SK-N-SH (cell line): ENCODE measurements around the gene NSMCE1.

Source experiments
- ELF1 ChIP-seq: IDR thresholded peaks from 2 replicates; pipeline ENCODE4 v1.4.0; 2012
- EP300 ChIP-seq, 2 experiments: IDR thresholded peaks; 2 replicates each; pipeline versions ENCODE4 v1.4.0 to v1.6.1; 2012; ENCODE audit warnings: borderline replicate concordance in 1 of 2, low read depth in 1 of 2, low read length in 1 of 2
- EZH2phosphoT487 ChIP-seq: fragments of 200-600 bp; sonication (generic); IDR thresholded peaks from 2 replicates; pipeline ENCODE4 v1.6.1; 2017; ENCODE audit warnings: low read depth, mixed run types, mild to moderate bottlenecking, antibody characterized with exemption, moderate library complexity, borderline replicate concordance
- NRF1 ChIP-seq: IDR thresholded peaks from 2 replicates; pipeline ENCODE4 v1.6.1; 2012; ENCODE audit warnings: low read depth, mild to moderate bottlenecking, low read length
- RCOR1 ChIP-seq: fragments of 150-350 bp; IDR thresholded peaks from 2 replicates; pipeline ENCODE4 v1.6.1; 2017; ENCODE audit warnings: antibody characterized with exemption, low read length
- RFX5 ChIP-seq: IDR thresholded peaks from 2 replicates; pipeline ENCODE4 v1.6.1; 2012; ENCODE audit warnings: mild to moderate bottlenecking, improper control_type of control experiment, low read length
- SIN3A ChIP-seq: IDR thresholded peaks from 2 replicates; pipeline ENCODE4 v1.6.1; 2012; ENCODE audit warnings: low read depth, mild to moderate bottlenecking, low read length, moderate library complexity, borderline replicate concordance
- SMC3 ChIP-seq: IDR thresholded peaks from 2 replicates; pipeline ENCODE4 v1.6.1; 2012; ENCODE audit warnings: low read depth, low read length, improper control_type of control experiment
- TAF1 ChIP-seq: IDR thresholded peaks from 2 replicates; pipeline ENCODE4 v1.6.1; 2012; ENCODE audit warnings: low read depth, mild to moderate bottlenecking, low read length, moderate library complexity, borderline replicate concordance
- TF ChIP-seq, protein P1 (sequence below): fragments of 200-600 bp; sonication (generic); IDR thresholded peaks from 2 replicates; pipeline ENCODE4 v1.6.1; 2017; ENCODE audit warnings: antibody characterized with exemption, mild to moderate bottlenecking, moderate library complexity
- TF ChIP-seq, protein P2 (sequence below): IDR thresholded peaks from 2 replicates; pipeline ENCODE4 v1.4.0; 2012; ENCODE audit warnings: low read depth, borderline replicate concordance
- TF ChIP-seq, protein P3 (sequence below): IDR thresholded peaks from 2 replicates; pipeline ENCODE4 v1.6.1; 2012; ENCODE audit warnings: mild to moderate bottlenecking, low read depth, low read length, moderate library complexity
- TF ChIP-seq, protein P4 (sequence below): fragments of 150-350 bp; IDR thresholded peaks from 2 replicates; pipeline ENCODE4 v1.6.1; 2017; ENCODE audit warnings: antibody characterized with exemption, low read length, low read depth, borderline replicate concordance
- TF ChIP-seq, protein P5 (sequence below): IDR thresholded peaks from 2 replicates; pipeline ENCODE4; 2012

DNA sequence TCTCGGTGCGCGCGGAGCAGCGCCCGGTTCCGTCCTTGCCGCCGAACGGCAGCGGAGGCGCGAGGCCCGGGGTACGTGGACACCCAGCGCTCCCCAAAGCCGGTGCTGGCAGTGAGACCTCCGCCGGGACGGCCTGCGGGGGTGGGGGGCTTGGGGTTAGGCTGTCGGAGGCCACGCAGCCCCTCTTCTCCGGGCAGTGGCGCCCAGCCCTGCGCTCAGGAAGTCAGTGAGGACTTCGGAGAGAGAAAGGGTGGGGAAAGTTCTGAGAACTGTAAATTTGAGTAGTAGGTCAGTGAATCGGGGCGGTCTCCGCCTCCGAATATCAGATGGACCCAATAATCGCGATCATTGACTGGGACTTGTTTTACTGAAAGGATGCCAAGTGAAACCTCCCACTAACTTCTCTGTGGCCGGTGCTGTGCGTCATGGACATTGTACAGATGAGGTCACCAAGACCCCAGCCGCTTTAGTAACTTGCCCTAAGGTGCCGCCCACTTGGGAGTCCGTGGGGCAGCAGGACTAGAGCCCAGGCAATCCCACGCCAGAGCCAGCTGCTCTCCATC, 45.7 kb upstream of the NSMCE1 start:
- no peak for TF ChIP-seq NRF1
- TF ChIP-seq RCOR1: no peak
- TF ChIP-seq, protein P1, sequence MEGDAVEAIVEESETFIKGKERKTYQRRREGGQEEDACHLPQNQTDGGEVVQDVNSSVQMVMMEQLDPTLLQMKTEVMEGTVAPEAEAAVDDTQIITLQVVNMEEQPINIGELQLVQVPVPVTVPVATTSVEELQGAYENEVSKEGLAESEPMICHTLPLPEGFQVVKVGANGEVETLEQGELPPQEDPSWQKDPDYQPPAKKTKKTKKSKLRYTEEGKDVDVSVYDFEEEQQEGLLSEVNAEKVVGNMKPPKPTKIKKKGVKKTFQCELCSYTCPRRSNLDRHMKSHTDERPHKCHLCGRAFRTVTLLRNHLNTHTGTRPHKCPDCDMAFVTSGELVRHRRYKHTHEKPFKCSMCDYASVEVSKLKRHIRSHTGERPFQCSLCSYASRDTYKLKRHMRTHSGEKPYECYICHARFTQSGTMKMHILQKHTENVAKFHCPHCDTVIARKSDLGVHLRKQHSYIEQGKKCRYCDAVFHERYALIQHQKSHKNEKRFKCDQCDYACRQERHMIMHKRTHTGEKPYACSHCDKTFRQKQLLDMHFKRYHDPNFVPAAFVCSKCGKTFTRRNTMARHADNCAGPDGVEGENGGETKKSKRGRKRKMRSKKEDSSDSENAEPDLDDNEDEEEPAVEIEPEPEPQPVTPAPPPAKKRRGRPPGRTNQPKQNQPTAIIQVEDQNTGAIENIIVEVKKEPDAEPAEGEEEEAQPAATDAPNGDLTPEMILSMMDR: no peak
- TF ChIP-seq, protein P2, sequence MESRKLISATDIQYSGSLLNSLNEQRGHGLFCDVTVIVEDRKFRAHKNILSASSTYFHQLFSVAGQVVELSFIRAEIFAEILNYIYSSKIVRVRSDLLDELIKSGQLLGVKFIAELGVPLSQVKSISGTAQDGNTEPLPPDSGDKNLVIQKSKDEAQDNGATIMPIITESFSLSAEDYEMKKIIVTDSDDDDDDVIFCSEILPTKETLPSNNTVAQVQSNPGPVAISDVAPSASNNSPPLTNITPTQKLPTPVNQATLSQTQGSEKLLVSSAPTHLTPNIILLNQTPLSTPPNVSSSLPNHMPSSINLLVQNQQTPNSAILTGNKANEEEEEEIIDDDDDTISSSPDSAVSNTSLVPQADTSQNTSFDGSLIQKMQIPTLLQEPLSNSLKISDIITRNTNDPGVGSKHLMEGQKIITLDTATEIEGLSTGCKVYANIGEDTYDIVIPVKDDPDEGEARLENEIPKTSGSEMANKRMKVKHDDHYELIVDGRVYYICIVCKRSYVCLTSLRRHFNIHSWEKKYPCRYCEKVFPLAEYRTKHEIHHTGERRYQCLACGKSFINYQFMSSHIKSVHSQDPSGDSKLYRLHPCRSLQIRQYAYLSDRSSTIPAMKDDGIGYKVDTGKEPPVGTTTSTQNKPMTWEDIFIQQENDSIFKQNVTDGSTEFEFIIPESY: no peak
- no peak for TF ChIP-seq SIN3A
- TF ChIP-seq SMC3: no peak
- TF ChIP-seq TAF1: no peak
- TF ChIP-seq EZH2phosphoT487: no peak
- no peak for TF ChIP-seq EP300 (IDR thresholded peaks at IDR 0.05; ENCODE audit: borderline replicate concordance in 1 of 2, low read depth in 1 of 2, low read length in 1 of 2)
- TF ChIP-seq RFX5: no peak
- TF ChIP-seq, protein P3, sequence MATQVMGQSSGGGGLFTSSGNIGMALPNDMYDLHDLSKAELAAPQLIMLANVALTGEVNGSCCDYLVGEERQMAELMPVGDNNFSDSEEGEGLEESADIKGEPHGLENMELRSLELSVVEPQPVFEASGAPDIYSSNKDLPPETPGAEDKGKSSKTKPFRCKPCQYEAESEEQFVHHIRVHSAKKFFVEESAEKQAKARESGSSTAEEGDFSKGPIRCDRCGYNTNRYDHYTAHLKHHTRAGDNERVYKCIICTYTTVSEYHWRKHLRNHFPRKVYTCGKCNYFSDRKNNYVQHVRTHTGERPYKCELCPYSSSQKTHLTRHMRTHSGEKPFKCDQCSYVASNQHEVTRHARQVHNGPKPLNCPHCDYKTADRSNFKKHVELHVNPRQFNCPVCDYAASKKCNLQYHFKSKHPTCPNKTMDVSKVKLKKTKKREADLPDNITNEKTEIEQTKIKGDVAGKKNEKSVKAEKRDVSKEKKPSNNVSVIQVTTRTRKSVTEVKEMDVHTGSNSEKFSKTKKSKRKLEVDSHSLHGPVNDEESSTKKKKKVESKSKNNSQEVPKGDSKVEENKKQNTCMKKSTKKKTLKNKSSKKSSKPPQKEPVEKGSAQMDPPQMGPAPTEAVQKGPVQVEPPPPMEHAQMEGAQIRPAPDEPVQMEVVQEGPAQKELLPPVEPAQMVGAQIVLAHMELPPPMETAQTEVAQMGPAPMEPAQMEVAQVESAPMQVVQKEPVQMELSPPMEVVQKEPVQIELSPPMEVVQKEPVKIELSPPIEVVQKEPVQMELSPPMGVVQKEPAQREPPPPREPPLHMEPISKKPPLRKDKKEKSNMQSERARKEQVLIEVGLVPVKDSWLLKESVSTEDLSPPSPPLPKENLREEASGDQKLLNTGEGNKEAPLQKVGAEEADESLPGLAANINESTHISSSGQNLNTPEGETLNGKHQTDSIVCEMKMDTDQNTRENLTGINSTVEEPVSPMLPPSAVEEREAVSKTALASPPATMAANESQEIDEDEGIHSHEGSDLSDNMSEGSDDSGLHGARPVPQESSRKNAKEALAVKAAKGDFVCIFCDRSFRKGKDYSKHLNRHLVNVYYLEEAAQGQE: no peak
- TF ChIP-seq ELF1: no peak
- TF ChIP-seq, protein P4, sequence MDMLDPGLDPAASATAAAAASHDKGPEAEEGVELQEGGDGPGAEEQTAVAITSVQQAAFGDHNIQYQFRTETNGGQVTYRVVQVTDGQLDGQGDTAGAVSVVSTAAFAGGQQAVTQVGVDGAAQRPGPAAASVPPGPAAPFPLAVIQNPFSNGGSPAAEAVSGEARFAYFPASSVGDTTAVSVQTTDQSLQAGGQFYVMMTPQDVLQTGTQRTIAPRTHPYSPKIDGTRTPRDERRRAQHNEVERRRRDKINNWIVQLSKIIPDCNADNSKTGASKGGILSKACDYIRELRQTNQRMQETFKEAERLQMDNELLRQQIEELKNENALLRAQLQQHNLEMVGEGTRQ: no peak
- TF ChIP-seq, protein P5, sequence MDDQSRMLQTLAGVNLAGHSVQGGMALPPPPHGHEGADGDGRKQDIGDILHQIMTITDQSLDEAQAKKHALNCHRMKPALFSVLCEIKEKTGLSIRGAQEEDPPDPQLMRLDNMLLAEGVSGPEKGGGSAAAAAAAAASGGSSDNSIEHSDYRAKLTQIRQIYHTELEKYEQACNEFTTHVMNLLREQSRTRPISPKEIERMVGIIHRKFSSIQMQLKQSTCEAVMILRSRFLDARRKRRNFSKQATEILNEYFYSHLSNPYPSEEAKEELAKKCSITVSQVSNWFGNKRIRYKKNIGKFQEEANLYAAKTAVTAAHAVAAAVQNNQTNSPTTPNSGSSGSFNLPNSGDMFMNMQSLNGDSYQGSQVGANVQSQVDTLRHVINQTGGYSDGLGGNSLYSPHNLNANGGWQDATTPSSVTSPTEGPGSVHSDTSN: no peak
